ENCODE data around the gene ADAMTSL1.

The ADAMTSL1 gene

DNA sequence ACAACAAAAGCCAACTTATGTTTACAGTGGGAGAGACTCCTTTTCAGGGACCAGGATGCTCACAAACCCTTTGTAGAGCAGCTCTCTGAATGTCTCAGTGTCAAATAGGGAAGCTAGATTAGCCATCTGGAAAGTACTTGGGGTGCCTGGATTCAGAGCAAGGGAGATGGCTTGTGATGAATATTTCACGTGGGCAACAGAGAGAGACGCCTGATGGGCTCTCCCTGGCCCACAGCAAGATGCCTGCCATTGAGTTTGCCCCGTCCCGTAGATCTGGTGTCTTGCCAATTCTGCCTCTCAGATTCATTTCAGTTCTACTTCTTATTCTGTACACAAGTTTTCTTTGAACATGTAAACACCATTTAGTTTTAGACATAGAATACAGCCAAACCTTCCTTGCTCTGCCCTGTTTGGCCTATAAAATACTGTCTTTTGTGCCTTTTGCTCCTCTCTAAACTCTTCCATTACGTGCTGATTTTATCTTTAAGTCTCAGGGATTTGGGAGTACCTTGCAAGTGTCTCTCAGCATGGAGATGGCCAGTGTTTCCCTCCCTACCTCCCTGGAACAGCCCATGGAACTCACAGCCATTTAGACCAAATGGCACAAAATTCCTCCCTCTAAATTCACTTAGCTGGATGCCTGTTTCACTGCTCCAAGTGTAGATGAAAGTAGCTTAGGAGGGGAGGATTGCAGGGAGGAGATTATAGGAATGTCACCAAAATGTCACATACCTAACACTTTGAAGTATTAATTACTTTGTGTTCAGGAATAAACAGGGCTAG is 324.7 kb downstream of the ADAMTSL1 start:
- DNase-seq (no peak), ATAC-seq (ENCODE audit: insufficient read depth, low read depth) (no peak)
- Histone ChIP-seq H3K9ac (ENCODE audit: low read depth, low read length) (no peak overlapping the region), H4K20me1 (ENCODE audit: insufficient read depth, low read length) (no peaks in the 10 kb centered on the region), H3K4me2 (ENCODE audit: insufficient read depth, low read length) (no peak overlapping the region), H2AFZ (ENCODE audit: low read depth, low read length) (no peak overlapping the region), H3K27ac (ENCODE audit: low read length) (no peak overlapping the region), H3K79me2 (ENCODE audit: insufficient read depth, low read length) (no peaks in the 10 kb centered on the region), H3K27me3 (ENCODE audit: insufficient read depth, low read length, poor library complexity) (peaks cover 3% of the 10 kb centered on the region), H3K4me1 (ENCODE audit: insufficient read depth, low read length) (peaks cover 9% of the 10 kb centered on the region), H3K9me3 (ENCODE audit: insufficient read depth, low read length, severe bottlenecking) (no peaks in the 10 kb centered on the region), H3K4me3 (ENCODE audit: low read depth in 1 of 2, low read length in 2 of 2) (no peak overlapping the region), H3K36me3 (ENCODE audit: insufficient read depth, low read length) (no peaks in the 10 kb centered on the region)
- TF ChIP-seq EZH2 (IDR thresholded peaks at IDR 0.05; ENCODE audit: borderline replicate concordance, low read depth, low read length, severe bottlenecking) = no peak
- TF ChIP-seq, protein P1, sequence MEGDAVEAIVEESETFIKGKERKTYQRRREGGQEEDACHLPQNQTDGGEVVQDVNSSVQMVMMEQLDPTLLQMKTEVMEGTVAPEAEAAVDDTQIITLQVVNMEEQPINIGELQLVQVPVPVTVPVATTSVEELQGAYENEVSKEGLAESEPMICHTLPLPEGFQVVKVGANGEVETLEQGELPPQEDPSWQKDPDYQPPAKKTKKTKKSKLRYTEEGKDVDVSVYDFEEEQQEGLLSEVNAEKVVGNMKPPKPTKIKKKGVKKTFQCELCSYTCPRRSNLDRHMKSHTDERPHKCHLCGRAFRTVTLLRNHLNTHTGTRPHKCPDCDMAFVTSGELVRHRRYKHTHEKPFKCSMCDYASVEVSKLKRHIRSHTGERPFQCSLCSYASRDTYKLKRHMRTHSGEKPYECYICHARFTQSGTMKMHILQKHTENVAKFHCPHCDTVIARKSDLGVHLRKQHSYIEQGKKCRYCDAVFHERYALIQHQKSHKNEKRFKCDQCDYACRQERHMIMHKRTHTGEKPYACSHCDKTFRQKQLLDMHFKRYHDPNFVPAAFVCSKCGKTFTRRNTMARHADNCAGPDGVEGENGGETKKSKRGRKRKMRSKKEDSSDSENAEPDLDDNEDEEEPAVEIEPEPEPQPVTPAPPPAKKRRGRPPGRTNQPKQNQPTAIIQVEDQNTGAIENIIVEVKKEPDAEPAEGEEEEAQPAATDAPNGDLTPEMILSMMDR (IDR thresholded peaks at IDR 0.05; ENCODE audit: borderline replicate concordance, extremely low read depth, low read length, poor library complexity, severe bottlenecking) = no peak

DNA sequence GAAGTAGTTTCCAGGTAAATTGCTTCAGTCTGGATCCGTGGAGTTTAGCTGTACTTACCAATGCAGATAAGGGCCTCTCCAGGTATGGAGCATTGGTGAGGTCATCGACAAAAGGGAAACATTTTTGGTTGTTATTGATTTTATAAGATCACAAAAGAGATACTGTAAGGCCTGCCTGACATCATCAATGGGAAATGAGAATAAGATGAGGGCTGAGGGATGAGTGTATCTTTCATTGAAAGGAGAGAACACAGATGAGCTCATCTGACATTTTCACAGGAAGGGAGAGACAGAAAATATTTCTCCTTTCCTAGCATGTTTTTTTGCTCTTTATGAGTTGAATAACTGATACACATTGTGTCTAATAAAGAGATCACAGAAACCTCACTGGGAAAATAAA is 325.5 kb downstream of the ADAMTSL1 start:
- TF ChIP-seq, protein P1 (IDR thresholded peaks at IDR 0.05; ENCODE audit: borderline replicate concordance, extremely low read depth, low read length, poor library complexity, severe bottlenecking) = no peak
- TF ChIP-seq EZH2 (IDR thresholded peaks at IDR 0.05; ENCODE audit: borderline replicate concordance, low read depth, low read length, severe bottlenecking) = no peak
- no peaks in the 10 kb centered on the region for H3K36me3 ChIP-seq (ENCODE audit: insufficient read depth, low read length)
- DNase-seq (no peak), ATAC-seq (ENCODE audit: insufficient read depth, low read depth) (no peak)
- peaks cover 9% of the 10 kb centered on the region for H3K4me1 ChIP-seq (ENCODE audit: insufficient read depth, low read length)
- no peak overlapping the region for H3K4me3 ChIP-seq (ENCODE audit: low read depth in 1 of 2, low read length in 2 of 2)
- H3K27me3 ChIP-seq (ENCODE audit: insufficient read depth, low read length, poor library complexity) = no peaks in the 10 kb centered on the region
- H3K9ac ChIP-seq (ENCODE audit: low read depth, low read length) = no peak overlapping the region
- H3K9me3 ChIP-seq (ENCODE audit: insufficient read depth, low read length, severe bottlenecking) = no peaks in the 10 kb centered on the region
- no peaks in the 10 kb centered on the region for H3K79me2 ChIP-seq (ENCODE audit: insufficient read depth, low read length)
- H3K27ac ChIP-seq (ENCODE audit: low read length) = no peak overlapping the region
- no peak overlapping the region for H3K4me2 ChIP-seq (ENCODE audit: insufficient read depth, low read length)
- H2AFZ ChIP-seq (ENCODE audit: low read depth, low read length) = no peak overlapping the region
- no peaks in the 10 kb centered on the region for H4K20me1 ChIP-seq (ENCODE audit: insufficient read depth, low read length)

DNA sequence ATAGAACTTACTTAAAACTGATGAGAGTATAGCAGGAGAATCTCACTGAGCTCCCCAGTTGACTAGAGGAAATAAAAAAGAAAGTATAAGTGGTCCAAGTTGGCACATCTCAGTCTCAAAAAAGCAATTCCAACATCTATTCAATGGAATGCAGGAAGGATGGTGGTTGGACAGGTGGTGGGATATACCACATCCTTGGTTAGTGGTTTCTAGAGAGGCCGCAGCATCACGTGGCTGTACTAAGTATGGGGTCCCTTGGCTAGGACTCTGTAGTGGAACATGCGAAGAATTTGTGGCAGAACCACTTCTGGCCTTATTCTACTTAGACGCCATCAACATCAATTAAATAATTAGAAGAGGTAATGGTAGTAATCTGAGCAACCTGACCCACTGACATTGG is 326.6 kb downstream of the ADAMTSL1 start:
- no peak overlapping the region for H3K4me2 ChIP-seq (ENCODE audit: insufficient read depth, low read length)
- H3K27me3 ChIP-seq (ENCODE audit: insufficient read depth, low read length, poor library complexity) = no peaks in the 10 kb centered on the region
- DNase-seq (peak; percentile 44), ATAC-seq (ENCODE audit: insufficient read depth, low read depth) (peak; percentile 84)
- no peak overlapping the region for H3K9ac ChIP-seq (ENCODE audit: low read depth, low read length)
- peaks cover 9% of the 10 kb centered on the region for H3K4me1 ChIP-seq (ENCODE audit: insufficient read depth, low read length)
- H3K79me2 ChIP-seq (ENCODE audit: insufficient read depth, low read length) = no peaks in the 10 kb centered on the region
- H3K36me3 ChIP-seq (ENCODE audit: insufficient read depth, low read length) = no peaks in the 10 kb centered on the region
- H3K4me3 ChIP-seq (ENCODE audit: low read depth in 1 of 2, low read length in 2 of 2) = no peak overlapping the region
- H4K20me1 ChIP-seq (ENCODE audit: insufficient read depth, low read length) = no peaks in the 10 kb centered on the region
- TF ChIP-seq EZH2 (IDR thresholded peaks at IDR 0.05; ENCODE audit: borderline replicate concordance, low read depth, low read length, severe bottlenecking) = no peak
- TF ChIP-seq, protein P1 (IDR thresholded peaks at IDR 0.05; ENCODE audit: borderline replicate concordance, extremely low read depth, low read length, poor library complexity, severe bottlenecking) = no peak
- H2AFZ ChIP-seq (ENCODE audit: low read depth, low read length) = no peak overlapping the region
- no peaks in the 10 kb centered on the region for H3K9me3 ChIP-seq (ENCODE audit: insufficient read depth, low read length, severe bottlenecking)
- no peak overlapping the region for H3K27ac ChIP-seq (ENCODE audit: low read length)

Measured in DND-41 (cell line).